ENCODE results near the gene RNF20. TPM values are rescaled to one million over a fixed set of nuclear protein-coding genes. Genes with fewer than 3 reads are reported as not detected.
A peak's percentile ranks its signal among the peaks of the same experiment; 100 is the strongest.

The RNF20 gene
- total RNA-seq, 1 experiment from 2014 or later: 37.1 TPM

GRCh38 chr9:101562966-101563365, 29.3 kb downstream of the RNF20 start:
- H3K27ac ChIP-seq: no peak overlapping the region
- no peak overlapping the region for H3K4me3 ChIP-seq
- DNase-seq (ENCODE audit: low read depth in 1 of 2, low spot score in 2 of 2): no peak
- H3K36me3 ChIP-seq: peaks cover 83% of the 10 kb centered on the region
- H3K4me1 ChIP-seq (replicated peaks): no peaks in the 10 kb centered on the region; the same call in 1 of the 2 replicates
- no peaks in the 10 kb centered on the region for H3K9me3 ChIP-seq (replicated peaks)
- no peaks in the 10 kb centered on the region for H3K27me3 ChIP-seq (replicated peaks)

GRCh38 chr9:101564252-101564651, 30.6 kb downstream of the RNF20 start:
- DNase-seq (ENCODE audit: low read depth in 1 of 2, low spot score in 2 of 2): no peak
- peaks cover 76% of the 10 kb centered on the region for H3K36me3 ChIP-seq
- H3K27ac ChIP-seq: no peak overlapping the region
- no peak overlapping the region for H3K4me3 ChIP-seq
- H3K27me3 ChIP-seq (replicated peaks): no peaks in the 10 kb centered on the region
- H3K9me3 ChIP-seq (replicated peaks): no peaks in the 10 kb centered on the region
- no peaks in the 10 kb centered on the region; the same call in 1 of the 2 replicates for H3K4me1 ChIP-seq (replicated peaks)

GRCh38 chr9:101566904-101567724, 33.5 kb downstream of the RNF20 start:
- Histone ChIP-seq H3K36me3 (peaks cover 50% of the 10 kb centered on the region), H3K9me3 (replicated peaks) (no peaks in the 10 kb centered on the region), H3K27me3 (replicated peaks) (no peaks in the 10 kb centered on the region), H3K4me1 (replicated peaks) (no peaks in the 10 kb centered on the region; the same call in 1 of the 2 replicates), H3K4me3 (no peak overlapping the region), H3K27ac (no peak overlapping the region)
- peak in 1 of 2 experiments; percentile 26 for DNase-seq (ENCODE audit: low read depth in 1 of 2, low spot score in 2 of 2)

GRCh38 chr9:101567725-101568350, 34.2 kb downstream of the RNF20 start:
- H3K4me3 ChIP-seq: no peak overlapping the region
- peaks cover 43% of the 10 kb centered on the region for H3K36me3 ChIP-seq
- no peaks in the 10 kb centered on the region for H3K9me3 ChIP-seq (replicated peaks)
- no peaks in the 10 kb centered on the region for H3K27me3 ChIP-seq (replicated peaks)
- DNase-seq (ENCODE audit: low read depth in 1 of 2, low spot score in 2 of 2): no peak
- H3K4me1 ChIP-seq (replicated peaks): no peaks in the 10 kb centered on the region; the same call in 1 of the 2 replicates
- H3K27ac ChIP-seq: no peak overlapping the region

- no peak for DNase-seq (ENCODE audit: low read depth in 1 of 2, low spot score in 2 of 2)
- H3K4me1 ChIP-seq (replicated peaks): no peaks in the 10 kb centered on the region; the same call in 1 of the 2 replicates
- peaks cover 26% of the 10 kb centered on the region for H3K36me3 ChIP-seq
- no peak overlapping the region for H3K27ac ChIP-seq
- no peaks in the 10 kb centered on the region for H3K27me3 ChIP-seq (replicated peaks)
- H3K4me3 ChIP-seq: no peak overlapping the region
- no peaks in the 10 kb centered on the region for H3K9me3 ChIP-seq (replicated peaks)
Observed at GRCh38 chr9:101569741-101570501, 36.3 kb downstream of the RNF20 start.

- no peak overlapping the region for H3K4me3 ChIP-seq
- H3K9me3 ChIP-seq (replicated peaks): no peaks in the 10 kb centered on the region
- H3K4me1 ChIP-seq (replicated peaks): no peaks in the 10 kb centered on the region; the same call in 1 of the 2 replicates
- H3K36me3 ChIP-seq: peaks cover 18% of the 10 kb centered on the region
- DNase-seq (ENCODE audit: low read depth in 1 of 2, low spot score in 2 of 2): no peak
- no peak overlapping the region for H3K27ac ChIP-seq
- H3K27me3 ChIP-seq (replicated peaks): no peaks in the 10 kb centered on the region
Observed at GRCh38 chr9:101571114-101571513, 37.5 kb downstream of the RNF20 start.

GRCh38 chr9:101572316-101572715, 38.7 kb downstream of the RNF20 start:
- no peaks in the 10 kb centered on the region for H3K27me3 ChIP-seq (replicated peaks)
- H3K36me3 ChIP-seq: peaks cover 12% of the 10 kb centered on the region
- no peak overlapping the region for H3K4me3 ChIP-seq
- DNase-seq (ENCODE audit: low read depth in 1 of 2, low spot score in 2 of 2): no peak
- no peaks in the 10 kb centered on the region; the same call in 1 of the 2 replicates for H3K4me1 ChIP-seq (replicated peaks)
- no peak overlapping the region for H3K27ac ChIP-seq
- no peaks in the 10 kb centered on the region for H3K9me3 ChIP-seq (replicated peaks)

- H3K4me3 ChIP-seq: no peak overlapping the region
- DNase-seq (ENCODE audit: low read depth in 1 of 2, low spot score in 2 of 2): no peak
- H3K27me3 ChIP-seq (replicated peaks): no peaks in the 10 kb centered on the region
- H3K4me1 ChIP-seq (replicated peaks): no peaks in the 10 kb centered on the region
- no peaks in the 10 kb centered on the region for H3K9me3 ChIP-seq (replicated peaks)
- no peaks in the 10 kb centered on the region for H3K36me3 ChIP-seq
- no peak overlapping the region for H3K27ac ChIP-seq
Observed at GRCh38 chr9:101574731-101575333, 41.2 kb downstream of the RNF20 start.

GRCh38 chr9:101578378-101578777, 44.7 kb downstream of the RNF20 start:
- no peaks in the 10 kb centered on the region for H3K9me3 ChIP-seq (replicated peaks)
- no peak for DNase-seq (ENCODE audit: low read depth in 1 of 2, low spot score in 2 of 2)

GRCh38 chr9:101579711-101580545, 46.3 kb downstream of the RNF20 start:
- Histone ChIP-seq H3K4me3 (no peak overlapping the region), H3K9me3 (replicated peaks) (no peaks in the 10 kb centered on the region), H3K27ac (no peak overlapping the region), H3K36me3 (no peaks in the 10 kb centered on the region), H3K27me3 (replicated peaks) (no peaks in the 10 kb centered on the region), H3K4me1 (replicated peaks) (peaks cover 13% of the 10 kb centered on the region)
- no peak for DNase-seq (ENCODE audit: low read depth in 1 of 2, low spot score in 2 of 2)

More at GRCh38 chr9:101578378-101578777, 44.7 kb downstream of the RNF20 start:
- Histone ChIP-seq H3K36me3 (no peaks in the 10 kb centered on the region), H3K4me1 (replicated peaks) (peaks cover 13% of the 10 kb centered on the region), H3K27me3 (replicated peaks) (no peaks in the 10 kb centered on the region), H3K4me3 (no peak overlapping the region), H3K27ac (no peak overlapping the region)

GRCh38 chr9:101582553-101582952, 48.9 kb downstream of the RNF20 start:
- H3K27me3 ChIP-seq (replicated peaks): no peaks in the 10 kb centered on the region
- peak overlapping the region; percentile 35; the same call in 1 of the 2 replicates for H3K27ac ChIP-seq
- peak in 1 of 2 experiments; percentile 33 for DNase-seq (ENCODE audit: low read depth in 1 of 2, low spot score in 2 of 2)
- no peaks in the 10 kb centered on the region for H3K9me3 ChIP-seq (replicated peaks)
- H3K36me3 ChIP-seq: no peaks in the 10 kb centered on the region
- peaks cover 13% of the 10 kb centered on the region for H3K4me1 ChIP-seq (replicated peaks)
- no peak overlapping the region for H3K4me3 ChIP-seq

- no peak for DNase-seq (ENCODE audit: low read depth in 1 of 2, low spot score in 2 of 2)
- H3K9me3 ChIP-seq (replicated peaks): no peaks in the 10 kb centered on the region
- H3K36me3 ChIP-seq: no peaks in the 10 kb centered on the region
Observed at GRCh38 chr9:101585740-101586139, 52.1 kb downstream of the RNF20 start.

GRCh38 chr9:101586651-101587050, 53.0 kb downstream of the RNF20 start:
- no peak overlapping the region for H3K27ac ChIP-seq
- DNase-seq (ENCODE audit: low read depth in 1 of 2, low spot score in 2 of 2): no peak
- H3K4me3 ChIP-seq: no peak overlapping the region
- H3K36me3 ChIP-seq: no peaks in the 10 kb centered on the region
- H3K4me1 ChIP-seq (replicated peaks): peaks cover 18% of the 10 kb centered on the region
- H3K9me3 ChIP-seq (replicated peaks): no peaks in the 10 kb centered on the region
- H3K27me3 ChIP-seq (replicated peaks): no peaks in the 10 kb centered on the region

More at GRCh38 chr9:101585740-101586139, 52.1 kb downstream of the RNF20 start:
- Histone ChIP-seq H3K27ac (no peak overlapping the region), H3K4me3 (no peak overlapping the region), H3K27me3 (replicated peaks) (no peaks in the 10 kb centered on the region), H3K4me1 (replicated peaks) (peaks cover 18% of the 10 kb centered on the region)
